Fibroblast of lung (primary cell): ENCODE results near the gene FYN. TPM values are rescaled to one million over a fixed set of nuclear protein-coding genes. Genes with fewer than 3 reads are reported as not detected.

Source experiments
- DNase-seq, 2 donors: peaks; one replicate each; pipeline versions ENCODE4 v3.0.0 to v3.0.0-alpha.2; 2010; ENCODE audit warnings: low read depth in 2 of 2
- H2AFZ ChIP-seq: 2 replicates; pipeline ENCODE4 v1.5.1; 2012; ENCODE audit warnings: low read length, control low read depth, inconsistent platforms
- H3K27ac ChIP-seq: 2 replicates; pipeline ENCODE4 v1.5.1; 2011; ENCODE audit warnings: low read length, control low read depth; ENCODE audit not compliant: insufficient read depth
- H3K27me3 ChIP-seq: 2 replicates; pipeline ENCODE4 v1.5.1; 2011; ENCODE audit warnings: mild to moderate bottlenecking, low read length; ENCODE audit not compliant: control insufficient read depth, insufficient read depth
- H3K36me3 ChIP-seq: 2 replicates; pipeline ENCODE4 v1.5.1; 2011; ENCODE audit warnings: low read length; ENCODE audit not compliant: control insufficient read depth, insufficient read depth
- H3K4me1 ChIP-seq: 2 replicates; pipeline ENCODE4 v1.5.1; 2011; ENCODE audit warnings: low read length; ENCODE audit not compliant: control insufficient read depth, insufficient read depth; ENCODE audit errors: extremely low read depth
- H3K4me2 ChIP-seq: 2 replicates; pipeline ENCODE4 v1.5.1; 2011; ENCODE audit warnings: low read length, control low read depth; ENCODE audit not compliant: insufficient read depth; ENCODE audit errors: extremely low read depth
- H3K4me3 ChIP-seq, 4 experiments: fragments of 200-600 bp in 1 of 4; sonication (generic) in 1 of 4; replicated peaks in 1 of 4; 2 replicates each; pipeline ENCODE4 v1.5.1; 2011 to 2016; ENCODE audit warnings: low read length in 4 of 4, low read depth in 3 of 4, mild to moderate bottlenecking in 3 of 4, control low read depth in 2 of 4, inconsistent platforms in 1 of 4, mixed read lengths in 1 of 4; ENCODE audit not compliant: insufficient read depth in 1 of 4; ENCODE audit errors: control extremely low read depth in 1 of 4
- H3K79me2 ChIP-seq: 2 replicates; pipeline ENCODE4 v1.5.1; 2012; ENCODE audit warnings: mild to moderate bottlenecking, low read length, inconsistent platforms; ENCODE audit not compliant: control insufficient read depth, insufficient read depth
- H3K9ac ChIP-seq: 2 replicates; pipeline ENCODE4 v1.5.1; 2011; ENCODE audit warnings: mild to moderate bottlenecking, low read length, control low read depth; ENCODE audit not compliant: insufficient read depth
- H3K9me3 ChIP-seq: 2 replicates; pipeline ENCODE4 v1.5.1; 2012; ENCODE audit warnings: low read depth, low read length; ENCODE audit not compliant: control insufficient read depth, insufficient read depth
- H4K20me1 ChIP-seq: 2 replicates; pipeline ENCODE4 v1.5.1; 2011; ENCODE audit warnings: low read length; ENCODE audit not compliant: control insufficient read depth, insufficient read depth; ENCODE audit errors: extremely low read depth
- CTCF ChIP-seq, 2 donors: IDR thresholded peaks in 1 of 2; conservative IDR thresholded peaks in 1 of 2; 1 replicate in 1 of 2; 2 replicates in 1 of 2; pipeline ENCODE4 v1.5.1; 2011 to 2012; ENCODE audit warnings: low read length in 2 of 2, control low read depth in 1 of 2, inconsistent platforms in 1 of 2, low read depth in 1 of 2, mild to moderate bottlenecking in 1 of 2
- EZH2 ChIP-seq: IDR thresholded peaks from 2 replicates; pipeline ENCODE4 v1.5.1; 2012; ENCODE audit warnings: low read length, control low read depth, mild to moderate bottlenecking; ENCODE audit errors: missing control alignments
- polyA plus RNA-seq, 2 donors: library from polyadenylated mRNA; depleted of rRNA in 1 of 2; stranded (reverse) in 1 of 2; unstranded in 1 of 2; fragments of >200 nt; gene quantifications; 2 replicates each; pipeline ENCODE4 v1.2.1, GENCODE V29; 2011 to 2012; ENCODE audit warnings: missing spikeins in 1 of 2
- total RNA-seq: library from RNA; depleted of rRNA; stranded (reverse); fragments of >200 nt; gene quantifications from 2 replicates; pipeline ENCODE4 v1.2.1, GENCODE V29; 2014

FYN gene
- total and polyA plus RNA-seq, 2 donors (not counting 1 experiment from before 2014, with no cell fraction given), result 64.7 TPM

GRCh38 chr6:111834356-111834755 is 38.9 kb downstream of the FYN start:
- Histone ChIP-seq H3K36me3 (no peaks in the 10 kb centered on the region), H3K4me3 (no peak overlapping the region), H3K79me2 (no peaks in the 10 kb centered on the region), H3K4me2 (no peak overlapping the region), H4K20me1 (no peaks in the 10 kb centered on the region), H3K9me3 (no peaks in the 10 kb centered on the region), H3K27me3 (no peaks in the 10 kb centered on the region), H2AFZ (no peak overlapping the region), H3K9ac (no peak overlapping the region), H3K27ac (no peak overlapping the region), H3K4me1 (no peaks in the 10 kb centered on the region)
- TF ChIP-seq CTCF (conservative IDR thresholded peaks at IDR 0.05 in 1 of 2, IDR thresholded peaks at IDR 0.05 in 1 of 2; ENCODE audit: low read depth in 1 of 2, low read length in 2 of 2), result no peak
- DNase-seq, result no peak

GRCh38 chr6:111832833-111833418 is 40.3 kb downstream of the FYN start:
- H4K20me1 ChIP-seq, result no peaks in the 10 kb centered on the region
- peak overlapping the region; percentile 56 for H3K4me2 ChIP-seq
- no peaks in the 10 kb centered on the region for H3K9me3 ChIP-seq
- peak overlapping the region in 1 of 4 experiments; percentile 11 for H3K4me3 ChIP-seq
- H3K27ac ChIP-seq, result no peak overlapping the region
- H2AFZ ChIP-seq, result no peak overlapping the region
- DNase-seq, result no peak
- H3K36me3 ChIP-seq, result no peaks in the 10 kb centered on the region
- TF ChIP-seq EZH2, result no peak
- no peak for TF ChIP-seq CTCF (conservative IDR thresholded peaks at IDR 0.05 in 1 of 2, IDR thresholded peaks at IDR 0.05 in 1 of 2; ENCODE audit: low read depth in 1 of 2, low read length in 2 of 2)
- no peaks in the 10 kb centered on the region for H3K4me1 ChIP-seq
- H3K27me3 ChIP-seq, result no peaks in the 10 kb centered on the region
- no peaks in the 10 kb centered on the region for H3K79me2 ChIP-seq
- H3K9ac ChIP-seq, result no peak overlapping the region

GRCh38 chr6:111831408-111831807 is 41.8 kb downstream of the FYN start:
- H2AFZ ChIP-seq, result no peak overlapping the region
- no peak for TF ChIP-seq CTCF (conservative IDR thresholded peaks at IDR 0.05 in 1 of 2, IDR thresholded peaks at IDR 0.05 in 1 of 2; ENCODE audit: low read depth in 1 of 2, low read length in 2 of 2)
- TF ChIP-seq EZH2, result no peak
- H3K79me2 ChIP-seq, result no peaks in the 10 kb centered on the region
- H3K4me1 ChIP-seq, result no peaks in the 10 kb centered on the region
- H3K27ac ChIP-seq, result no peak overlapping the region
- no peak overlapping the region for H3K4me3 ChIP-seq
- no peaks in the 10 kb centered on the region for H3K36me3 ChIP-seq
- no peaks in the 10 kb centered on the region for H3K27me3 ChIP-seq
- no peaks in the 10 kb centered on the region for H4K20me1 ChIP-seq
- no peak overlapping the region for H3K4me2 ChIP-seq
- no peak overlapping the region for H3K9ac ChIP-seq
- H3K9me3 ChIP-seq, result no peaks in the 10 kb centered on the region
- DNase-seq, result no peak
